B cell (primary cell): ENCODE data around the gene LRRC7.

ENCODE experiments used
- EZH2 ChIP-seq: IDR thresholded peaks from 2 replicates; pipeline ENCODE4 v1.6.1; 2012; ENCODE audit warnings: borderline replicate concordance, low read depth, mild to moderate bottlenecking, moderate library complexity, low read length; ENCODE audit not compliant: insufficient read depth, poor library complexity, severe bottlenecking
- TF ChIP-seq, protein P1 (sequence below): fragments of 200-600 bp; IDR thresholded peaks from one replicate; pipeline ENCODE4 v1.8.0; 2022; ENCODE audit warnings: antibody characterized with exemption, mild to moderate bottlenecking

DNA sequence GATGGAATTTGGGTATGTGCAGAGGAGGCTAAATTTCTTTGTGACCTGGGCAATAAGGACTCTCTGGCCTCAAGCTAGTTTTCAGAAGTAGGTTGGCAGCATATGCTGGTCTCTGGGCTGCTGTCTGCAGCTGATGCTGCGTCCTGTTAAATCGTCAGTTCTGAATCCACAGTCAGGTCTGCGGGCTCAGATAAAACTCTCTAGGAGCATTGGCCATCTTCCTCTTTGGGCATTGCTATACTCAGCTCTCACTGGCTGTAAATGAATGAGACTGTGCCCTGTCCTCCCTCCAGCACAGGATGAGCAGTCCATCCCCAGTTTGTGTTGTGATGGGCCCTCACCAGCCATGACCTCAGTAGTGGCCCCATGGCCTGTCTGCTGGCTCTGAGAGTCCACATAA, 365.0 kb downstream of the LRRC7 start:
- TF ChIP-seq, protein P1, sequence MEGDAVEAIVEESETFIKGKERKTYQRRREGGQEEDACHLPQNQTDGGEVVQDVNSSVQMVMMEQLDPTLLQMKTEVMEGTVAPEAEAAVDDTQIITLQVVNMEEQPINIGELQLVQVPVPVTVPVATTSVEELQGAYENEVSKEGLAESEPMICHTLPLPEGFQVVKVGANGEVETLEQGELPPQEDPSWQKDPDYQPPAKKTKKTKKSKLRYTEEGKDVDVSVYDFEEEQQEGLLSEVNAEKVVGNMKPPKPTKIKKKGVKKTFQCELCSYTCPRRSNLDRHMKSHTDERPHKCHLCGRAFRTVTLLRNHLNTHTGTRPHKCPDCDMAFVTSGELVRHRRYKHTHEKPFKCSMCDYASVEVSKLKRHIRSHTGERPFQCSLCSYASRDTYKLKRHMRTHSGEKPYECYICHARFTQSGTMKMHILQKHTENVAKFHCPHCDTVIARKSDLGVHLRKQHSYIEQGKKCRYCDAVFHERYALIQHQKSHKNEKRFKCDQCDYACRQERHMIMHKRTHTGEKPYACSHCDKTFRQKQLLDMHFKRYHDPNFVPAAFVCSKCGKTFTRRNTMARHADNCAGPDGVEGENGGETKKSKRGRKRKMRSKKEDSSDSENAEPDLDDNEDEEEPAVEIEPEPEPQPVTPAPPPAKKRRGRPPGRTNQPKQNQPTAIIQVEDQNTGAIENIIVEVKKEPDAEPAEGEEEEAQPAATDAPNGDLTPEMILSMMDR, result no peak
- no peak for TF ChIP-seq EZH2
